Suprapubic skin (tissue), 4 donors: ENCODE measurements around the gene CRYL1.

Source experiments
- POLR2A ChIP-seq, 2 donors: fragments of 450-650 bp; IDR thresholded peaks; one replicate each; pipeline ENCODE4 v1.6.1; 2017; ENCODE audit warnings: antibody characterized with exemption in 2 of 2, mild to moderate bottlenecking in 2 of 2, moderate library complexity in 2 of 2
- POLR2AphosphoS5 ChIP-seq, 3 donors: sonication (generic); formaldehyde crosslinking; IDR thresholded peaks; one replicate each; pipeline ENCODE4 v1.6.1; 2017; ENCODE audit warnings: antibody characterized with exemption in 3 of 3
- TF ChIP-seq, protein P1 (sequence below), 2 donors: fragments of 200-600 bp in 1 of 2; fragments of 450-650 bp in 1 of 2; sonication (generic) in 1 of 2; IDR thresholded peaks; one replicate each; pipeline ENCODE4 v1.5.1; 2016 to 2019; ENCODE audit warnings: antibody characterized with exemption in 2 of 2, mild to moderate bottlenecking in 1 of 2, moderate library complexity in 1 of 2

DNA sequence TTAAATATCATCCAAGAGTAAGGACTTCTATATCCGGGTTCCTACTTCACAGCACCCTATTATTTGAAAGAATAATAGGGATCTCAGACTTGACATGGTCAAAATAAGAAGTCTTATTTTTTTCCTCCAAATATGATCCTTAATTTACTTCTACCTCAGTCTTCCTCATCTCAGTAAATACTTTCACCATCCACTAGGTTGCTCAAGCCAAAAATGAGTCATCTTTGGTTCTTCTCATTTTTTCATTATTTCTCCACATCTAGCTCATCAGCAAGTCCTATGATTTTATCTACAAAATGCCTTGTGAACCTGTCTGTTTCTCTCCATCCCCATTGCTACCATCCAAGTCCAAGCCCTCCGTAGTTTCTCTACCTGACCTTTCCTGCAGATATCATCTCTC is 171.7 kb downstream of the CRYL1 start:
- TF ChIP-seq, protein P1, sequence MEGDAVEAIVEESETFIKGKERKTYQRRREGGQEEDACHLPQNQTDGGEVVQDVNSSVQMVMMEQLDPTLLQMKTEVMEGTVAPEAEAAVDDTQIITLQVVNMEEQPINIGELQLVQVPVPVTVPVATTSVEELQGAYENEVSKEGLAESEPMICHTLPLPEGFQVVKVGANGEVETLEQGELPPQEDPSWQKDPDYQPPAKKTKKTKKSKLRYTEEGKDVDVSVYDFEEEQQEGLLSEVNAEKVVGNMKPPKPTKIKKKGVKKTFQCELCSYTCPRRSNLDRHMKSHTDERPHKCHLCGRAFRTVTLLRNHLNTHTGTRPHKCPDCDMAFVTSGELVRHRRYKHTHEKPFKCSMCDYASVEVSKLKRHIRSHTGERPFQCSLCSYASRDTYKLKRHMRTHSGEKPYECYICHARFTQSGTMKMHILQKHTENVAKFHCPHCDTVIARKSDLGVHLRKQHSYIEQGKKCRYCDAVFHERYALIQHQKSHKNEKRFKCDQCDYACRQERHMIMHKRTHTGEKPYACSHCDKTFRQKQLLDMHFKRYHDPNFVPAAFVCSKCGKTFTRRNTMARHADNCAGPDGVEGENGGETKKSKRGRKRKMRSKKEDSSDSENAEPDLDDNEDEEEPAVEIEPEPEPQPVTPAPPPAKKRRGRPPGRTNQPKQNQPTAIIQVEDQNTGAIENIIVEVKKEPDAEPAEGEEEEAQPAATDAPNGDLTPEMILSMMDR (IDR thresholded peaks at IDR 0.05): no peak
- no peak for TF ChIP-seq POLR2AphosphoS5 (IDR thresholded peaks at IDR 0.05)
- TF ChIP-seq POLR2A (IDR thresholded peaks at IDR 0.05): no peak
